DOHH2 (cell line): ENCODE results near the gene UNC45A.

Experiments
- CTCF ChIP-seq: fragments of 200-600 bp; sonication (generic); IDR thresholded peaks from one replicate; pipeline ENCODE4 v1.5.1; 2014; ENCODE audit warnings: antibody characterized with exemption, mild to moderate bottlenecking, low read depth, low read length; ENCODE audit not compliant: poor library complexity, severe bottlenecking
- EZH2phosphoT487 ChIP-seq: fragments of 200-600 bp; sonication (generic); IDR thresholded peaks from 2 replicates; pipeline ENCODE4 v1.6.1; 2017; ENCODE audit warnings: borderline replicate concordance, mild to moderate bottlenecking, antibody characterized with exemption, low read length, moderate library complexity, mixed read lengths

- TF ChIP-seq CTCF: no peak
- no peak for TF ChIP-seq EZH2phosphoT487
Measured at GRCh38 chr15:90949979-90950675, 15.0 kb downstream of the UNC45A start.
